ENCODE results near the gene CYP26C1. TPM values are rescaled to one million over a fixed set of nuclear protein-coding genes. Genes with fewer than 3 reads are reported as not detected.

The CYP26C1 gene
- total and polyA plus RNA-seq, 2 of the 13 experiments (the other 11 are each of a cell fraction or from before 2014, with no cell fraction given): 0.02 TPM; not detected in 1

DNA sequence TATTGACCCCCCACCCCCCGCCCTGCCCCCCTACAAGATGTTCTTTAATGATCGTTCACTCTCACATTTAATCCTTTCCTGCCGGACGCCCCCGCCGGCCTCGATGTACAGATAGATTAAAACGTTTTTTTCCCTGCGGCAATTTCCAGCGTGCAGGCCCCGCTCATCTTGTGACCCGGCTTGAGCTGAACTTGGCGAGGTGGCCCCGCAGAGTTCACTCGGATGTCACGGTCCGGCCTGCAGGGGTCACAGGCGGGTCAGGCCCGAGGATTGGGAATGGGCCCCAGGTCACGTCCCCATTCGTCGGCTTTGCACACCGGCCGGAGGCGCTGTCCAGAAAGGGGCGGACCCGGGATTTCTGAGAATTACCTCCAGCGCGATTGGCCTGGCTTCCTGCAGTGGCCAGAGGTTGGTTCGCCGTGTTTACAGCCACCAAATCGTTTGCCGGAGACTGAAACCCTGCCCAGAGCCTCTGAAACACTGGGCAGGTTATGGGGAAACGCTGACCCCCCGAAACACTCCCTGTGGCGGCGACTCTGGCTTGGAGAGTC is 11.2 kb downstream of the CYP26C1 start (continued):
- TF ChIP-seq, protein P1, sequence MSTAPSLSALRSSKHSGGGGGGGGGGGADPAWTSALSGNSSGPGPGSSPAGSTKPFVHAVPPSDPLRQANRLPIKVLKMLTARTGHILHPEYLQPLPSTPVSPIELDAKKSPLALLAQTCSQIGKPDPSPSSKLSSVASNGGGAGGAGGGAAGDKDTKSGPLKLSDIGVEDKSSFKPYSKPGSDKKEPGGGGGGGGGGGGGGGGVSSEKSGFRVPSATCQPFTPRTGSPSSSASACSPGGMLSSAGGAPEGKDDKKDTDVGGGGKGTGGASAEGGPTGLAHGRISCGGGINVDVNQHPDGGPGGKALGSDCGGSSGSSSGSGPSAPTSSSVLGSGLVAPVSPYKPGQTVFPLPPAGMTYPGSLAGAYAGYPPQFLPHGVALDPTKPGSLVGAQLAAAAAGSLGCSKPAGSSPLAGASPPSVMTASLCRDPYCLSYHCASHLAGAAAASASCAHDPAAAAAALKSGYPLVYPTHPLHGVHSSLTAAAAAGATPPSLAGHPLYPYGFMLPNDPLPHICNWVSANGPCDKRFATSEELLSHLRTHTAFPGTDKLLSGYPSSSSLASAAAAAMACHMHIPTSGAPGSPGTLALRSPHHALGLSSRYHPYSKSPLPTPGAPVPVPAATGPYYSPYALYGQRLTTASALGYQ (CRISPR knock-in tag; IDR thresholded peaks at IDR 0.05): no peak
- TF ChIP-seq SOX6 (IDR thresholded peaks at IDR 0.05) (no peak), SOX6 (CRISPR knock-in tag; IDR thresholded peaks at IDR 0.05) (peak; percentile 51), YEATS4 (CRISPR knock-in tag; IDR thresholded peaks at IDR 0.05; ENCODE audit: borderline replicate concordance) (no peak), SP1 (IDR thresholded peaks at IDR 0.05) (no peak), SP1 (CRISPR knock-in tag; IDR thresholded peaks at IDR 0.05) (peak; percentile 60), HOXA5 (CRISPR knock-in tag; IDR thresholded peaks at IDR 0.05) (no peak), ZNF773 (CRISPR knock-in tag; IDR thresholded peaks at IDR 0.05; ENCODE audit: borderline replicate concordance) (no peak), NONO (IDR thresholded peaks at IDR 0.05) (no peak), NONO (CRISPR knock-in tag; conservative IDR thresholded peaks at IDR 0.05) (peak; percentile 60), NR2C2 (CRISPR knock-in tag; IDR thresholded peaks at IDR 0.05; ENCODE audit: borderline replicate concordance) (peak; percentile 83), ZSCAN25 (CRISPR knock-in tag; IDR thresholded peaks at IDR 0.05) (0 out of 2 replicates have a peak, but pooled peaks have one; percentile 8), NKX3-1 (CRISPR knock-in tag; IDR thresholded peaks at IDR 0.05) (no peak), ZNF225 (CRISPR knock-in tag; IDR thresholded peaks at IDR 0.05) (no peak), KLF13 (CRISPR knock-in tag; IDR thresholded peaks at IDR 0.05) (no peak), PPARG (CRISPR knock-in tag; conservative IDR thresholded peaks at IDR 0.05) (no peak), HOXA3 (CRISPR knock-in tag; IDR thresholded peaks at IDR 0.05) (peak; percentile 45; the same call in 1 of the 2 replicates), MTF1 (CRISPR knock-in tag; IDR thresholded peaks at IDR 0.05) (peak; percentile 84; the same call in 1 of the 2 replicates), ZNF839 (CRISPR knock-in tag; IDR thresholded peaks at IDR 0.05; ENCODE audit: borderline replicate concordance) (no peak), FLYWCH1 (CRISPR knock-in tag; IDR thresholded peaks at IDR 0.05) (no peak)
- TF ChIP-seq, protein P2, sequence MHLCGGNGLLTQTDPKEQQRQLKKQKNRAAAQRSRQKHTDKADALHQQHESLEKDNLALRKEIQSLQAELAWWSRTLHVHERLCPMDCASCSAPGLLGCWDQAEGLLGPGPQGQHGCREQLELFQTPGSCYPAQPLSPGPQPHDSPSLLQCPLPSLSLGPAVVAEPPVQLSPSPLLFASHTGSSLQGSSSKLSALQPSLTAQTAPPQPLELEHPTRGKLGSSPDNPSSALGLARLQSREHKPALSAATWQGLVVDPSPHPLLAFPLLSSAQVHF (CRISPR knock-in tag; IDR thresholded peaks at IDR 0.05): no peak
- TF ChIP-seq, protein P3, sequence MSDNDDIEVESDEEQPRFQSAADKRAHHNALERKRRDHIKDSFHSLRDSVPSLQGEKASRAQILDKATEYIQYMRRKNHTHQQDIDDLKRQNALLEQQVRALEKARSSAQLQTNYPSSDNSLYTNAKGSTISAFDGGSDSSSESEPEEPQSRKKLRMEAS (IDR thresholded peaks at IDR 0.05): no peak
- TF ChIP-seq, protein P4, sequence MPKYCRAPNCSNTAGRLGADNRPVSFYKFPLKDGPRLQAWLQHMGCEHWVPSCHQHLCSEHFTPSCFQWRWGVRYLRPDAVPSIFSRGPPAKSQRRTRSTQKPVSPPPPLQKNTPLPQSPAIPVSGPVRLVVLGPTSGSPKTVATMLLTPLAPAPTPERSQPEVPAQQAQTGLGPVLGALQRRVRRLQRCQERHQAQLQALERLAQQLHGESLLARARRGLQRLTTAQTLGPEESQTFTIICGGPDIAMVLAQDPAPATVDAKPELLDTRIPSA (CRISPR knock-in tag; IDR thresholded peaks at IDR 0.05; ENCODE audit: borderline replicate concordance): no peak
- TF ChIP-seq, protein P5, sequence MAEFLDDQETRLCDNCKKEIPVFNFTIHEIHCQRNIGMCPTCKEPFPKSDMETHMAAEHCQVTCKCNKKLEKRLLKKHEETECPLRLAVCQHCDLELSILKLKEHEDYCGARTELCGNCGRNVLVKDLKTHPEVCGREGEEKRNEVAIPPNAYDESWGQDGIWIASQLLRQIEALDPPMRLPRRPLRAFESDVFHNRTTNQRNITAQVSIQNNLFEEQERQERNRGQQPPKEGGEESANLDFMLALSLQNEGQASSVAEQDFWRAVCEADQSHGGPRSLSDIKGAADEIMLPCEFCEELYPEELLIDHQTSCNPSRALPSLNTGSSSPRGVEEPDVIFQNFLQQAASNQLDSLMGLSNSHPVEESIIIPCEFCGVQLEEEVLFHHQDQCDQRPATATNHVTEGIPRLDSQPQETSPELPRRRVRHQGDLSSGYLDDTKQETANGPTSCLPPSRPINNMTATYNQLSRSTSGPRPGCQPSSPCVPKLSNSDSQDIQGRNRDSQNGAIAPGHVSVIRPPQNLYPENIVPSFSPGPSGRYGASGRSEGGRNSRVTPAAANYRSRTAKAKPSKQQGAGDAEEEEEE (CRISPR knock-in tag; IDR thresholded peaks at IDR 0.05; ENCODE audit: borderline replicate concordance): no peak
- TF ChIP-seq, protein P6, sequence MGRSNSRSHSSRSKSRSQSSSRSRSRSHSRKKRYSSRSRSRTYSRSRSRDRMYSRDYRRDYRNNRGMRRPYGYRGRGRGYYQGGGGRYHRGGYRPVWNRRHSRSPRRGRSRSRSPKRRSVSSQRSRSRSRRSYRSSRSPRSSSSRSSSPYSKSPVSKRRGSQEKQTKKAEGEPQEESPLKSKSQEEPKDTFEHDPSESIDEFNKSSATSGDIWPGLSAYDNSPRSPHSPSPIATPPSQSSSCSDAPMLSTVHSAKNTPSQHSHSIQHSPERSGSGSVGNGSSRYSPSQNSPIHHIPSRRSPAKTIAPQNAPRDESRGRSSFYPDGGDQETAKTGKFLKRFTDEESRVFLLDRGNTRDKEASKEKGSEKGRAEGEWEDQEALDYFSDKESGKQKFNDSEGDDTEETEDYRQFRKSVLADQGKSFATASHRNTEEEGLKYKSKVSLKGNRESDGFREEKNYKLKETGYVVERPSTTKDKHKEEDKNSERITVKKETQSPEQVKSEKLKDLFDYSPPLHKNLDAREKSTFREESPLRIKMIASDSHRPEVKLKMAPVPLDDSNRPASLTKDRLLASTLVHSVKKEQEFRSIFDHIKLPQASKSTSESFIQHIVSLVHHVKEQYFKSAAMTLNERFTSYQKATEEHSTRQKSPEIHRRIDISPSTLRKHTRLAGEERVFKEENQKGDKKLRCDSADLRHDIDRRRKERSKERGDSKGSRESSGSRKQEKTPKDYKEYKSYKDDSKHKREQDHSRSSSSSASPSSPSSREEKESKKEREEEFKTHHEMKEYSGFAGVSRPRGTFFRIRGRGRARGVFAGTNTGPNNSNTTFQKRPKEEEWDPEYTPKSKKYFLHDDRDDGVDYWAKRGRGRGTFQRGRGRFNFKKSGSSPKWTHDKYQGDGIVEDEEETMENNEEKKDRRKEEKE (IDR thresholded peaks at IDR 0.05): no peak
